H9 (cell line): Measurements from ENCODE around the gene EME1. TPM values are rescaled to one million over a fixed set of nuclear protein-coding genes. Genes with fewer than 3 reads are reported as not detected.

Source experiments
- DNase-seq: peaks from one replicate; pipeline ENCODE4 v3.0.0-alpha.2; 2017
- H2AFZ ChIP-seq: one replicate; pipeline ENCODE4 v1.6.1; 2013; ENCODE audit warnings: mild to moderate bottlenecking, low read length, control low read depth, moderate library complexity
- H2AK5ac ChIP-seq: 2 replicates; pipeline ENCODE4 v1.6.1; 2013; ENCODE audit warnings: low read length, control low read depth, mixed read lengths; ENCODE audit not compliant: insufficient read length
- H2BK120ac ChIP-seq: one replicate; pipeline ENCODE4 v1.6.1; 2013; ENCODE audit warnings: low read depth, mild to moderate bottlenecking, low read length, control low read depth, inconsistent platforms; ENCODE audit not compliant: poor library complexity, severe bottlenecking
- H2BK12ac ChIP-seq: 2 replicates; pipeline ENCODE4 v1.6.1; 2013; ENCODE audit warnings: low read length, control low read depth, mixed read lengths, low read depth; ENCODE audit not compliant: insufficient read length
- H2BK15ac ChIP-seq: 2 replicates; pipeline ENCODE4 v1.6.1; 2013; ENCODE audit warnings: low read depth, low read length, control low read depth
- H2BK20ac ChIP-seq: one replicate; pipeline ENCODE4 v1.6.1; 2013; ENCODE audit warnings: low read depth, mild to moderate bottlenecking, low read length, control low read depth, inconsistent platforms; ENCODE audit not compliant: poor library complexity, severe bottlenecking
- H2BK5ac ChIP-seq: 2 replicates; pipeline ENCODE4 v1.6.1; 2013; ENCODE audit warnings: low read length, control low read depth, mixed read lengths; ENCODE audit not compliant: insufficient read length
- H3K14ac ChIP-seq: 2 replicates; pipeline ENCODE4 v1.6.1; 2013; ENCODE audit warnings: low read length, control low read depth; ENCODE audit not compliant: insufficient read depth
- H3K18ac ChIP-seq: 2 replicates; pipeline ENCODE4 v1.6.1; 2013; ENCODE audit warnings: low read depth, mild to moderate bottlenecking, mixed read lengths, low read length, control low read depth; ENCODE audit not compliant: insufficient read length
- H3K23ac ChIP-seq: 2 replicates; pipeline ENCODE4 v1.6.1; 2013; ENCODE audit warnings: low read length, control low read depth, mixed read lengths, low read depth; ENCODE audit not compliant: insufficient read length
- H3K23me2 ChIP-seq: 2 replicates; pipeline ENCODE4 v1.6.1; 2013; ENCODE audit warnings: low read depth, mild to moderate bottlenecking, mixed read lengths, low read length, control low read depth; ENCODE audit not compliant: insufficient read length, poor library complexity, severe bottlenecking
- H3K27ac ChIP-seq: 2 replicates; pipeline ENCODE4 v1.5.1; 2013; ENCODE audit warnings: low read length, control low read depth, mixed read lengths, low read depth; ENCODE audit not compliant: insufficient read length
- H3K27me3 ChIP-seq: 2 replicates; pipeline ENCODE4 v1.6.1; 2013; ENCODE audit warnings: low read length, control low read depth, inconsistent platforms; ENCODE audit not compliant: insufficient read depth
- H3K4ac ChIP-seq: 2 replicates; pipeline ENCODE4 v1.6.1; 2013; ENCODE audit warnings: low read depth, mild to moderate bottlenecking, control low read depth, inconsistent platforms, low read length, moderate library complexity
- H3K4me1 ChIP-seq: 2 replicates; pipeline ENCODE4 v1.6.1; 2013; ENCODE audit warnings: low read length, control low read depth, inconsistent platforms; ENCODE audit not compliant: insufficient read depth
- H3K4me2 ChIP-seq: 2 replicates; pipeline ENCODE4 v1.6.1; 2013; ENCODE audit warnings: low read length, control low read depth, mixed read lengths; ENCODE audit not compliant: insufficient read length, insufficient read depth
- H3K56ac ChIP-seq: 2 replicates; pipeline ENCODE4 v1.6.1; 2013; ENCODE audit warnings: low read depth, mild to moderate bottlenecking, mixed read lengths, low read length, control low read depth; ENCODE audit not compliant: insufficient read length
- H3K79me1 ChIP-seq: 2 replicates; pipeline ENCODE4 v1.6.1; 2013; ENCODE audit warnings: low read depth, mild to moderate bottlenecking, moderate library complexity, low read length, control low read depth, inconsistent platforms; ENCODE audit not compliant: insufficient read depth, poor library complexity, severe bottlenecking
- H3K79me2 ChIP-seq: 2 replicates; pipeline ENCODE4 v1.6.1; 2013; ENCODE audit warnings: low read length, control low read depth, inconsistent platforms; ENCODE audit not compliant: insufficient read depth
- H3K9ac ChIP-seq: 2 replicates; pipeline ENCODE4 v1.6.1; 2013; ENCODE audit warnings: low read length, control low read depth, mixed read lengths; ENCODE audit not compliant: insufficient read length; ENCODE audit errors: extremely low read depth
- H3K9me3 ChIP-seq: one replicate; pipeline ENCODE4 v1.6.1; 2013; ENCODE audit warnings: low read depth, low read length, inconsistent platforms; ENCODE audit not compliant: control insufficient read depth
- H3T11ph ChIP-seq: one replicate; pipeline ENCODE4 v1.6.1; 2013; ENCODE audit warnings: mild to moderate bottlenecking, low read length, control low read depth, inconsistent platforms
- H4K20me1 ChIP-seq: one replicate; pipeline ENCODE4 v1.6.1; 2013; ENCODE audit not compliant: control insufficient read depth, insufficient read length, insufficient read depth
- H4K5ac ChIP-seq: 2 replicates; pipeline ENCODE4 v1.6.1; 2013; ENCODE audit warnings: low read depth, mild to moderate bottlenecking, mixed read lengths, low read length, control low read depth; ENCODE audit not compliant: insufficient read length
- H4K8ac ChIP-seq: replicated peaks from 2 replicates; pipeline ENCODE4 v1.6.1; 2013; ENCODE audit warnings: low read length, control low read depth, mixed read lengths, low read depth; ENCODE audit not compliant: insufficient read length
- H4K91ac ChIP-seq: 2 replicates; pipeline ENCODE4 v1.6.1; 2013; ENCODE audit warnings: low read depth, mild to moderate bottlenecking, moderate library complexity, mixed read lengths, low read length, control low read depth; ENCODE audit not compliant: insufficient read length
- H3K27ac Mint-ChIP-seq, 3 experiments: 2 replicates in 2 of 3; 3 replicates in 1 of 3; pipeline ENCODE4 v1.8.0; 2020 to 2021; ENCODE audit warnings: mixed read lengths in 3 of 3, mild to moderate bottlenecking in 1 of 3, moderate library complexity in 1 of 3
- H3K27me3 Mint-ChIP-seq: 2 replicates; pipeline ENCODE4 v1.8.0; 2021; ENCODE audit warnings: low read depth, mild to moderate bottlenecking, moderate library complexity, mixed read lengths
- H3K36me3 Mint-ChIP-seq, 3 experiments: 2 replicates in 2 of 3; 3 replicates in 1 of 3; pipeline ENCODE4 v1.8.0; 2020 to 2021; ENCODE audit warnings: low read depth in 3 of 3, mixed read lengths in 3 of 3; ENCODE audit not compliant: insufficient read depth in 1 of 3
- H3K4me1 Mint-ChIP-seq, 2 experiments: 2 replicates each; pipeline ENCODE4 v1.8.0; 2020; ENCODE audit warnings: mixed read lengths in 2 of 2
- H3K4me3 Mint-ChIP-seq, 2 experiments: 2 replicates in 1 of 2; 3 replicates in 1 of 2; pipeline ENCODE4 v1.8.0; 2020 to 2021; ENCODE audit warnings: mild to moderate bottlenecking in 2 of 2, mixed read lengths in 2 of 2, moderate library complexity in 1 of 2
- H3K9me3 Mint-ChIP-seq, 2 experiments: 2 replicates in 1 of 2; 3 replicates in 1 of 2; pipeline ENCODE4 v1.8.0; 2020; ENCODE audit warnings: mild to moderate bottlenecking in 2 of 2, mixed read lengths in 2 of 2, moderate library complexity in 1 of 2
- WGBS: extraction: QIAGEN DNeasy Blood & Tissue Kit; methylation state at CpG from one replicate; pipeline ENCODE4 v1.1.7; 2013; ENCODE audit warnings: missing lambda C conversion rate, low lambda C conversion rate, mixed read lengths; ENCODE audit not compliant: insufficient read length; ENCODE audit errors: extremely low coverage; 5-methylcytosine and 5-hydroxymethylcytosine counted together
- total RNA-seq: library from RNA; stranded (reverse); gene quantifications from 2 replicates; pipeline ENCODE4 v1.2.1, GENCODE V29; 2021
- TF ChIP-seq, protein P1 (sequence below): fragments of 200-600 bp; sonication (generic); conservative IDR thresholded peaks from 3 replicates; pipeline ENCODE4 v1.8.0; 2021; ENCODE audit warnings: antibody characterized with exemption, mild to moderate bottlenecking

Gene EME1
- total RNA-seq, 1 experiment from 2014 or later: 15.1 TPM

GRCh38 chr17:50381920-50382319, 8.9 kb downstream of the EME1 start:
- no peak overlapping the region; a peak in 1 of 5 replicates for H3K4me3 Mint-ChIP-seq
- Histone ChIP-seq H4K91ac (no peak overlapping the region), H3K23me2 (no peaks in the 10 kb centered on the region), H3K4me1 (no peaks in the 10 kb centered on the region), H3K18ac (no peak overlapping the region), H2BK20ac (no peak overlapping the region), H2BK12ac (no peak overlapping the region), H3K9ac (no peak overlapping the region), H3K14ac (no peak overlapping the region), H3K4ac (no peak overlapping the region), H4K20me1 (no peaks in the 10 kb centered on the region), H4K8ac (no peak overlapping the region), H3K4me2 (no peak overlapping the region), H3K79me1 (no peaks in the 10 kb centered on the region), H3K9me3 (no peaks in the 10 kb centered on the region), H3K79me2 (no peaks in the 10 kb centered on the region), H4K5ac (no peak overlapping the region), H2BK15ac (no peak overlapping the region), H2AFZ (no peak overlapping the region), H2BK5ac (no peak overlapping the region), H2AK5ac (no peak overlapping the region), H3K27ac (no peak overlapping the region), H3K27me3 (no peaks in the 10 kb centered on the region), H2BK120ac (no peak overlapping the region), H3K56ac (no peak overlapping the region), H3K23ac (no peak overlapping the region), H3T11ph (no peak overlapping the region)
- H3K36me3 Mint-ChIP-seq: peaks cover 23 to 83% (median 76%) of the 10 kb centered on the region in 3 experiments; a peak in 6 of 7 replicates
- no peak for DNase-seq
- WGBS: no CpG with 5 or more reads among the region's 3 CpGs
- no peaks in the 10 kb centered on the region for H3K4me1 Mint-ChIP-seq
- H3K27me3 Mint-ChIP-seq: no peaks in the 10 kb centered on the region
- TF ChIP-seq, protein P1, sequence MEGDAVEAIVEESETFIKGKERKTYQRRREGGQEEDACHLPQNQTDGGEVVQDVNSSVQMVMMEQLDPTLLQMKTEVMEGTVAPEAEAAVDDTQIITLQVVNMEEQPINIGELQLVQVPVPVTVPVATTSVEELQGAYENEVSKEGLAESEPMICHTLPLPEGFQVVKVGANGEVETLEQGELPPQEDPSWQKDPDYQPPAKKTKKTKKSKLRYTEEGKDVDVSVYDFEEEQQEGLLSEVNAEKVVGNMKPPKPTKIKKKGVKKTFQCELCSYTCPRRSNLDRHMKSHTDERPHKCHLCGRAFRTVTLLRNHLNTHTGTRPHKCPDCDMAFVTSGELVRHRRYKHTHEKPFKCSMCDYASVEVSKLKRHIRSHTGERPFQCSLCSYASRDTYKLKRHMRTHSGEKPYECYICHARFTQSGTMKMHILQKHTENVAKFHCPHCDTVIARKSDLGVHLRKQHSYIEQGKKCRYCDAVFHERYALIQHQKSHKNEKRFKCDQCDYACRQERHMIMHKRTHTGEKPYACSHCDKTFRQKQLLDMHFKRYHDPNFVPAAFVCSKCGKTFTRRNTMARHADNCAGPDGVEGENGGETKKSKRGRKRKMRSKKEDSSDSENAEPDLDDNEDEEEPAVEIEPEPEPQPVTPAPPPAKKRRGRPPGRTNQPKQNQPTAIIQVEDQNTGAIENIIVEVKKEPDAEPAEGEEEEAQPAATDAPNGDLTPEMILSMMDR: no peak
- no peaks in the 10 kb centered on the region for H3K9me3 Mint-ChIP-seq
- H3K27ac Mint-ChIP-seq: no peak overlapping the region
